ENCODE data around the gene SLC29A2. TPM values are rescaled to one million over a fixed set of nuclear protein-coding genes. Genes with fewer than 3 reads are reported as not detected.

SLC29A2 gene
- total and polyA plus RNA-seq, 2 donors (not counting 3 experiments of a cell fraction or from before 2014, with no cell fraction given) = 2.4 to 5.2 TPM

DNA sequence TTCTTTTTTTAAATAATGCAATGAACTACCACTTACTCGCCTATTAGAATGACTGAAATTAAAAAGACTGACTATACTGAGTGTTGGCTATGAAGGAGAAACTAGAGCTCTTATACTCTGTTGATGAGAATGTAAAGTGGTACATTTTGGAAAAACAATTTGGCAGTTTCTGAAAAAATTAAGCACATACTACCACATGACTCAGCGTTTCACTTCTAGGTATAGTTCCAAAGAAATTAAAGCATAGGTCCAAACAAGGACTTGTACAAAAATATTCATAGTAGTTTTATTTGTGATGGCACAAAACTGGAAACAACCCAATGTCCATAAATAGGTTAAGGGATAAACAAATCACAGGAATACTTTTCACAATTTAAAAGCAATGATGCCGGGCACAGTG lies 22.4 kb upstream of the SLC29A2 start:
- ChIA-PET POLR2A (no interaction called here), CTCF (interaction anchor here (3.7 kb wide), 1 partner anchor 8 kb away, joined by 23 read pairs; no protein-coding TSS in a partner anchor)
- BruUV-seq (replicated peaks) = no TSS peak
- intact Hi-C loops (cut with micrococcal nuclease) = no loop called here
- no peak for TF ChIP-seq EZH2 (IDR thresholded peaks at IDR 0.05; ENCODE audit: borderline replicate concordance, low read depth, low read length, severe bottlenecking)
- TF ChIP-seq, protein P1, sequence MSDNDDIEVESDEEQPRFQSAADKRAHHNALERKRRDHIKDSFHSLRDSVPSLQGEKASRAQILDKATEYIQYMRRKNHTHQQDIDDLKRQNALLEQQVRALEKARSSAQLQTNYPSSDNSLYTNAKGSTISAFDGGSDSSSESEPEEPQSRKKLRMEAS (IDR thresholded peaks at IDR 0.05; ENCODE audit: insufficient read depth, insufficient read length) = no peak
- TF ChIP-seq FOS (IDR thresholded peaks at IDR 0.05; ENCODE audit: borderline replicate concordance, insufficient read depth, low read length) = no peak
- TF ChIP-seq GATA2 (IDR thresholded peaks at IDR 0.05; ENCODE audit: insufficient read depth, insufficient read length, low read depth, low read length) = no peak
- TF ChIP-seq JUN (IDR thresholded peaks at IDR 0.05; ENCODE audit: borderline replicate concordance, insufficient read depth, insufficient read length, low read depth) = no peak
- no peak for TF ChIP-seq POLR2A (IDR thresholded peaks at IDR 0.05; ENCODE audit: low read depth, low read length)
- TF ChIP-seq POLR2AphosphoS5 (IDR thresholded peaks at IDR 0.05; ENCODE audit: insufficient read depth, low read depth, low read length) = no peak
- TF ChIP-seq MYC (IDR thresholded peaks at IDR 0.05; ENCODE audit: low read depth, low read length) = no peak
- TF ChIP-seq, protein P2, sequence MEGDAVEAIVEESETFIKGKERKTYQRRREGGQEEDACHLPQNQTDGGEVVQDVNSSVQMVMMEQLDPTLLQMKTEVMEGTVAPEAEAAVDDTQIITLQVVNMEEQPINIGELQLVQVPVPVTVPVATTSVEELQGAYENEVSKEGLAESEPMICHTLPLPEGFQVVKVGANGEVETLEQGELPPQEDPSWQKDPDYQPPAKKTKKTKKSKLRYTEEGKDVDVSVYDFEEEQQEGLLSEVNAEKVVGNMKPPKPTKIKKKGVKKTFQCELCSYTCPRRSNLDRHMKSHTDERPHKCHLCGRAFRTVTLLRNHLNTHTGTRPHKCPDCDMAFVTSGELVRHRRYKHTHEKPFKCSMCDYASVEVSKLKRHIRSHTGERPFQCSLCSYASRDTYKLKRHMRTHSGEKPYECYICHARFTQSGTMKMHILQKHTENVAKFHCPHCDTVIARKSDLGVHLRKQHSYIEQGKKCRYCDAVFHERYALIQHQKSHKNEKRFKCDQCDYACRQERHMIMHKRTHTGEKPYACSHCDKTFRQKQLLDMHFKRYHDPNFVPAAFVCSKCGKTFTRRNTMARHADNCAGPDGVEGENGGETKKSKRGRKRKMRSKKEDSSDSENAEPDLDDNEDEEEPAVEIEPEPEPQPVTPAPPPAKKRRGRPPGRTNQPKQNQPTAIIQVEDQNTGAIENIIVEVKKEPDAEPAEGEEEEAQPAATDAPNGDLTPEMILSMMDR (IDR thresholded peaks at IDR 0.05; ENCODE audit: extremely low read depth in 1 of 2, insufficient read depth in 1 of 2, low read depth in 1 of 2, low read length in 2 of 2) = no peak
- Histone ChIP-seq H3K4me1 (ENCODE audit: control insufficient read depth, extremely low read depth, insufficient read depth, low read length) (no peaks in the 10 kb centered on the region), H3K27me3 (ENCODE audit: control insufficient read depth in 2 of 2, insufficient read depth in 2 of 2, low read length in 2 of 2) (no peaks in the 10 kb centered on the region), H4K20me1 (replicated peaks; ENCODE audit: control insufficient read depth, extremely low read depth, insufficient read depth, low read length) (no peaks in the 10 kb centered on the region), H2AFZ (ENCODE audit: low read depth, low read length) (no peak overlapping the region), H3K36me3 (ENCODE audit: control insufficient read depth in 2 of 2, extremely low read depth in 1 of 2, insufficient read depth in 2 of 2, low read length in 2 of 2) (no peaks in the 10 kb centered on the region), H3K9ac (replicated peaks; ENCODE audit: extremely low read depth, insufficient read depth, low read length) (no peak overlapping the region), H3K27ac (ENCODE audit: insufficient read depth, low read depth, low read length) (no peak overlapping the region), H3K9me3 (replicated peaks; ENCODE audit: control insufficient read depth, insufficient read depth, low read length) (no peaks in the 10 kb centered on the region), H3K4me3 (replicated peaks in 1 of 3; ENCODE audit: insufficient read depth in 1 of 3, low read depth in 1 of 3, low read length in 3 of 3) (no peak overlapping the region), H3K4me2 (ENCODE audit: insufficient read depth, low read length) (no peak overlapping the region), H3K79me2 (ENCODE audit: control insufficient read depth, insufficient read depth, low read length) (no peaks in the 10 kb centered on the region), H3K9me1 (replicated peaks; ENCODE audit: control insufficient read depth, extremely low read depth, insufficient read depth, low read length) (no peaks in the 10 kb centered on the region)
- FAIRE-seq (no peak), DNase-seq (ENCODE audit: low read depth, low spot score) (no peak)
- dilution Hi-C loops (cut with MboI; ENCODE audit: extremely low pct_ligation_motif_present, low sequenced_read_pairs) = no loop called here
